Cortex of kidney (tissue), 1 donor: ENCODE measurements around the gene RTN4RL1.

Experiments used
- DNase-seq: peaks from one replicate; lab custom pipeline; 2025; lab: John Stamatoyannopoulos, UW

RTN4RL1 gene

GRCh38 chr17:1975573-1975972, 49.6 kb downstream of the RTN4RL1 start:
- DNase-seq, result no peak

DNA sequence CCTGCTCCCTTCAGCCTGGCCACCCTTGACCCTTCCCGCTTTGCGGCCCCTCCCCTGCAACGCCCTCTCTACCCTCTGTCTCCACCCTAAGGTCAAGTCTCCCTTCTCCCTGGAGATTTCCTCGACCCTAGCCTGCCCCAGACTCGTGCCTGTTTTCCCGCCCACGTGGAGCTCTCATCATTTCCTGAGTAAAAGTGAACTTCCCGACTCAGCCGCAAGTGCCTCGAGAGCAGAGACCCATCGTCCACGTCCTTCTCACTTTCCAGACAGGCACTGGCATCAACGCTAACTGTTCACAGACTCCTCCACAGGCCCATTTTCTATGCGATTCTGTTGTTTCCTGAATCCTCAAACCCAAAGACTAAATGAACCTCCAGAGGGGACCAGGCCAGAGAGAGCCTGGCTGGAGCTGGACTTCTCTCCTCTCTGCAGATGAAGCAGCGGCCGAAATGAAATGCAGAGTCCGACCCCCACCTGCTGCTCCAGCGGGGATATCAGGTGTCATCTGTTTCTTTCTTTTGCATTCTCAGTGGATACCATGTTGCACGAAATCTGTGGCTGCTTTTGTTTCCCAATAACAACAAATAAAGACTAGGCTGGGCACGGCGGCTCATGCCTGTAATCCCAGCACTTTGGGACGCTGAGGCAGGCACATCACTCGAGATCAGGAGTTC, 52.5 kb downstream of the RTN4RL1 start:
- no peak for DNase-seq

GRCh38 chr17:1970843-1971384, 54.2 kb downstream of the RTN4RL1 start:
- DNase-seq, result no peak

GRCh38 chr17:1969712-1970111, 55.4 kb downstream of the RTN4RL1 start:
- DNase-seq, result no peak

- DNase-seq, result no peak
Observed at GRCh38 chr17:1967213-1967612, 57.9 kb downstream of the RTN4RL1 start.

DNA sequence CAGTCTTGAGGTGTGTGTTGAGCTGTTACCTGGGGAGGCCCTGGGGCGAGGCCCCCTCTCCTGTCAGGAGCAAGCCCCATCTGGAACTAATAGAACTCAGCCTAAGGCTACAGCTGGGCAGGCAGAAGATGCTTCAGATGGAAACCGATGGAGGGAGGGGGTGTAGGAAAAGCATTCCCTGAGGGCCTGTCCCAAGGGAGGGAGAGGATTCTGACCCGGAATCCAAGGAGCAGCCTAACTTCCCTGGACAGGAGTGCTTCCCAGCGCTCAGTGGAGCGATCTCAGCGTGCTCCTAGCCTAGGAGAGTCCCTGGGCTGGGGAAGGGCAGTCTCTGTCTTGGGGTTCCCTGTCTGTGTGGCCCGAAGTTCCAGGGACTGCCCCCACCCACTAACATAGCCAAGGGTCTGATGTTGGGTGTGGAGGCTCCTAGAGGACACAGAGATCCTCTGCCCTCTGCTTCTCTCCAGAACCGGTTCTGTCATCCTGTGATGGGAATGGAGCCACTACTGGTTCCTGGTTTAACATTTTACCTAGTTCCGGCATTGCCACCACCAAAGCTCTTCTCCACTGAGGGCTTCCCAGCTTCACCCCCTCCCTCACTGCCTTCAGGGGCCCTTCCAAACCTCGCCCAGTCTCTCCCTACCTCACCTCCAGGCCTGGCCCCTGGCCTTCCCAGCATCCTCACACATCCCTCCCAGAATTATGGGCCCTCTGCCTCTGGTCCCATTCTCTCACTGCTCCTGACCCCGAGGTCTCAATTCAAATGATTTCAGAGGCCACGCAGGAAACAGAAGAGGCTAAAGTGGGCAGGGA, 58.7 kb downstream of the RTN4RL1 start:
- DNase-seq, result no peak

DNA sequence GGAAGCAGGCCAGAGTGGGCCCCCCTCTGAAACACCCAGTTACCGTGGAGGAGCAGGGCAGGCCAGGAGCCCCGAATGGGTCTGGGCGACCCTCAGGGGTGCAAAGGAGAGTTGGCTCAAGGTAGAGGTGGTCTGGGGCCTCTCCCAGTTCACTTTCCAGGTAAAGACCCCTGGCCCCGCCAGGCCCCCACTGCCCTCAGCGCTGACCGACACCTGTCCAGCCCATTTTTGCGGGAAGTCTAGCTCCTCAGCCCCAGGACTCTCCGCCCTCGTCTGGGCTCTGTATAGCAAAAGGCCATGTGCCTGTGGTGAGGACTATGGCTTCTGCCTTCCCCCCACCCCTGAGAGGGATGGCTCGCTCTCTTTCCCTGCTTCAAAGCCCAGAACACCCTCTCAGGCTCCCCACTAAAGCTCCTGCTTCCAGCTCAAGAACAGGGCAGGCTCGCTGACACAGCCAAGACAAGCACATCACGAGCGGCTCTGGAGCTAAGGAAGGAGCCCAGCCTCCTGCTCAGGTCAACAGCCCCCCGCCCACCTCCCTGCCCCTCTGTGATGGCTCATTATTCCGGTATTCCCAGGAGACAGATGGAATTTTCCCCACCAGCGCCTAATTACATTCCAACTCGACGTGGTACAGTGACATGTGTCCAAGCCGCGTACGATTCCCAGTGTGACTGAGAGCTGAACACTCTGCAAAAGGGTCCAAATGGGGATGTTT, 59.4 kb downstream of the RTN4RL1 start:
- no peak for DNase-seq

GRCh38 chr17:1963250-1963649, 61.9 kb downstream of the RTN4RL1 start:
- DNase-seq, result no peak

DNA sequence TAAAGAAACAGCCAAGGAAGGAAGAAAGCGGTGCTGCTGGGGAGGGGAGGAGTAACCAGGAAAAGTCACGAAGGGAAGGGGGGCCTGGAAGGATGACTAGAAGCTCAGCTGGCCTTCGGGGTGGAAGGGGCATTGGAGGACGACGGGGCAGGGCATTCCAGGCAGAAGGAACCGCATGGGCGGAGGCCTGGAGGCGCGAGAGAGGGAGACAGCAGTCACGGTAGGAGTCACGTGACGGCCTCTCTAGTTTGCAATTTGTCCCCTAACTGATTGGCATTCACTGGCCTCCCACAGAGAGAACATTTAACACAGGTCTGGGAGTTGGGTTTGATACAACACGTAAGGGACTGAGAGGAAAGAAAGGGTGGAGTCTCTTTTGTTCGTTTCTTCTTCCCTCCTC, 63.9 kb downstream of the RTN4RL1 start:
- no peak for DNase-seq

DNA sequence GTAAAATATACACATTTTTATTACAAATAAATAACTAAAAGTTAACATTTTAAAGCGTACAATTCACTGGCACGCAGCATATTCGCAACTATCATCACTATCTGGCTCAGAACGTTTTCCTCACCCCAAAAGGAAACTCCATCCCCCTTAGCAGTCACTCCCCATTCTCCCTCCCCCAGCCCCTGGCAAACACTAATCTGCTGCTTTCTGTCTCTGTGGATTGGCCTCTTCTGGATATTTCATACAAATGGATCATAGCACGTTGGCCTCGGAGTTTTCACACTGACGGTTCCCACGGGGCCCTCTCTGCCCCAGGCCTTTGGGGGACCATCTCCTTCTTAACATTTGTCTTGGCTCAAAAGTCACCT, 64.6 kb downstream of the RTN4RL1 start:
- no peak for DNase-seq

- no peak for DNase-seq
Observed at GRCh38 chr17:1959871-1960544, 65.1 kb downstream of the RTN4RL1 start.

DNA sequence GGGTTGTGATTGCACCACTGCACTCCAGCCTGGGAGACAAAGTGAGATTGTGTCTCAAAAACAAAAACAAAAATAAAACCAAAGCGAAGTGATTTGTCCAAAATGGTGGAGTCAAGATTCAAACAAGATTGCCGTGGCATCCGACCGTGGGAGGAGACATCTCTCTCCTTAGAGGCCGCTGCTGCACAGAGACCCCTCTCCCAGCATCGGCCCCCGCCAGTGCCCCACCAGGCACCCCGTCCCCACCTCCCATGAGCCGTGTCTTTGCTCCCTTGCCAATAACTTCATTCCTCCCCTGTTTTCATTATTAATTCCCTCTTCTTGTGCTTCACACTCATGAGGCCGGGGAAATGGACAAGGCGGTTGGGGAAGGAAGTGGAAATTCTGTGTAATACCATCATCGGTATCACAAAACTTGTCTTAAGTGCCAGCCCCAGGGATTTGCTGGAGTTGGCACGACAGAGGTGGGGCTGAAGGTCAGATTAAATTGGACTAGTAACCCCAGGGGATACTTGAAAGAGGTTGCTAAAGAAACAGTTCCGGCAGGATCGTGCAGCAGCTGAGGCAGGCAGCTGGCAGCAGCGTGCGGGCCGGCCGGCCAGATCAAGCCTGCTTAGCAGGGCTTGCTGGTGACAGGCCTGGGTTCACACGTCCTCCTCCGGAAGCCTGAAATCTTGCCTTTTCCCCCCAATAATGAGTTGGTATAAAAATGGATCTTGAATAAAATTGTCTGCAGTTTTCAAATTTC, 66.8 kb downstream of the RTN4RL1 start:
- no peak for DNase-seq

- no peak for DNase-seq
Observed at GRCh38 chr17:1957037-1957436, 68.1 kb downstream of the RTN4RL1 start.

DNA sequence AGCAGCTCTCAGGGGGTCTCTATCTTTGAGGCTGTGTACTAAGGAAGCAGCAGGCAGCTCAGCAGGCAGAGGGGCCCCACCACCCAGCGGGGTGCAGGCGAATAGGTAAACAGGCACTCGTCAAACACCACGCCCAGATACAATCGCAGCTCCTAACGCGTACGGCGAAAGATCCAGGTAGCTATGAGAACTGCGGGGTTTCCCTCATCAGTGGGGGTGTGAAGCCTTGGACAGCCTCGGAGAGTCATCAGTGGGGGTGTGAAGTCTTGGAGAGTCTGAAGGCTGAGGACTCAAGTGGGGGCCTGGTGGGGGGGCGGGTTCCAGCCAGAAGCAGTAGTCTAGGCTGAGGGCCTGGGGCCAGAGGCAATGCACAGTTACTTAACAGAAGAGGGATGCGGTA, 69.0 kb downstream of the RTN4RL1 start:
- no peak for DNase-seq

- DNase-seq, result no peak
Observed at GRCh38 chr17:1953831-1954230, 71.3 kb downstream of the RTN4RL1 start.

- DNase-seq, result no peak
Observed at GRCh38 chr17:1951920-1952319, 73.2 kb downstream of the RTN4RL1 start.

DNA sequence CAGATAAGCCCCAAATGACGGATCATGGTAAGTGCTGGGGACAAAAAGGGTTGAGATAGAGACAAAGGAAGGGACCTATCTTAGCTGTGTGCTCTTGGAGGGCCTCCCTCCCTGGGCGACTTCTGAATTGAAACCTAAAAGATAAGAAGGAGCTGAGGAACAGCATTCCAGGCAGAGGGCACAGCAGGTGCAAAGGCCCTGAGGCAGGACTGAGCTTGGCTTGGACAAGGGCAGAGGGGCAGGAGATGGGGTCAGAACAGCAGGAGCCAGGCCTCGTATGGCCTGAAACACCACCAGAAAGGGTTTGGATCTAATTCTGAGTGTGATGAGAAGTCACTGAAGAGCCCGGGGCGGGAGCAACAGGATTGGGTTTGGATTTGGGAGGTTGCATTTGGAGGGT, 75.4 kb downstream of the RTN4RL1 start:
- DNase-seq, result no peak

- DNase-seq, result no peak
Observed at GRCh38 chr17:1948517-1948825, 76.7 kb downstream of the RTN4RL1 start.

- no peak for DNase-seq
Observed at GRCh38 chr17:1947743-1948516, 77.2 kb downstream of the RTN4RL1 start.

DNA sequence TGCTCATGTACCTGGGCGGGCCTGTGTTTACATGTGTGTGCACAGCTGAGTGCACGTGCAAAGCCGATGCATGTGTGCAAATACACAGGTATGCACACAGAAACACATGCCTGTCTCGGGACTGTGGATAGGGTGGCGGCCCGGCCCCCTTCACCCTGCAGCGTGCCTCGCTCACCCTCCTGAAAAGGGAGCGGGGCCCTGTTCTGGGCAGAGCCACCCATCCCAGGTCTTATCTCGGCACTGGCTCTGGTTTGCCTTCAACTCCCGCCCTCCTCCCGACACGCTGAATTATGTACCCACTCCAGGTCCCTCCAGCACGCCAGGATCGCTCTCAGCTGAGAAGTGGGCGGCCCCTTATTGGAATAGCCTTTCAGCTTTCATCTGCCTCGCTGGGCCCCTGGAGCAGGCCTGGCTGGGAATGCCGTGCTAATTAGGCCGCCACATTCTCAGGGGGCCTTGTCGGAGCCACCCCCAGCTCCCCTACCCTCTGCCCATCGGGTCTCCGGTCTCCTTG, 77.8 kb downstream of the RTN4RL1 start:
- no peak for DNase-seq
